Measurements from ENCODE around the gene ZNF827. TPM values are rescaled to one million over a fixed set of nuclear protein-coding genes. Genes with fewer than 3 reads are reported as not detected.

ZNF827 gene
- total and polyA plus RNA-seq, 2 of the 8 experiments (the other 6 are each of a cell fraction or from before 2014, with no cell fraction given) = 25.3 to 26.2 TPM

DNA sequence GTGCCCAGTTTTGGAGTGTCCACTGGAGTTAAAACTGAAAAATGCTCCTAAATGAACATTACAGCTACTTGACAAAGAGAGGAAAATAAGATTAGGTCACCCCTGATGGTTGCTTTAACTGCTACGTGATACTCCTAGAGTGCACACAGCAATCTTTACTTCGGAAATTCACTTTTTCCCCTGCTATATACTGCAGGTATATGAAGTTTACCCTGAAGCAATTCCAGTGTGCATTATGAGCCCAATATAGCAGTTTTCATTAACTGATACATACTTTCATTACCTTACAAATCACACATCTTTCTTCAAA lies 773 bp upstream of the ZNF827 start (continued):
- no peak for TF ChIP-seq RNF2 (IDR thresholded peaks at IDR 0.05; ENCODE audit: borderline replicate concordance, low read depth, low read length, missing control alignments, poor library complexity, severe bottlenecking)
- TF ChIP-seq PHF8 (conservative IDR thresholded peaks at IDR 0.05; ENCODE audit: low read depth, low read length) = no peak
- no peak for TF ChIP-seq CEBPB (IDR thresholded peaks at IDR 0.05; ENCODE audit: low read depth, low read length)
- TF ChIP-seq, protein P1, sequence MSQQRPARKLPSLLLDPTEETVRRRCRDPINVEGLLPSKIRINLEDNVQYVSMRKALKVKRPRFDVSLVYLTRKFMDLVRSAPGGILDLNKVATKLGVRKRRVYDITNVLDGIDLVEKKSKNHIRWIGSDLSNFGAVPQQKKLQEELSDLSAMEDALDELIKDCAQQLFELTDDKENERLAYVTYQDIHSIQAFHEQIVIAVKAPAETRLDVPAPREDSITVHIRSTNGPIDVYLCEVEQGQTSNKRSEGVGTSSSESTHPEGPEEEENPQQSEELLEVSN (IDR thresholded peaks at IDR 0.05) = no peak

Data from H1 (cell line).